HG02588 (cell line): ENCODE measurements around the gene SPANXN1.
"Not testable (repeated sequence)": the region's sequence is repeated elsewhere in the genome, so short reads cannot be mapped to it uniquely, and the experiment has no call there.

Source experiments
- ATAC-seq: cut with Tn5 transposase; IDR thresholded peaks from one replicate; pipeline ENCODE4 v1.9.1; 2021; ENCODE audit warnings: mild to moderate bottlenecking, moderate library complexity; ENCODE audit not compliant: unreplicated experiment

SPANXN1 gene, protein sequence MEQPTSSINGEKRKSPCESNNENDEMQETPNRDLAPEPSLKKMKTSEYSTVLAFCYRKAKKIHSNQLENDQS

GRCh38 chrX:145247203-145247602 is at the start of gene SPANXN1:
SPANXN1 (plus strand) TSS chrX:145247503; CDS start chrX:145247587, 84 bp downstream.
- not testable (repeated sequence) for ATAC-seq

GRCh38 chrX:145199078-145199477 is 48.2 kb upstream of the SPANXN1 start:
- no peak for ATAC-seq

DNA sequence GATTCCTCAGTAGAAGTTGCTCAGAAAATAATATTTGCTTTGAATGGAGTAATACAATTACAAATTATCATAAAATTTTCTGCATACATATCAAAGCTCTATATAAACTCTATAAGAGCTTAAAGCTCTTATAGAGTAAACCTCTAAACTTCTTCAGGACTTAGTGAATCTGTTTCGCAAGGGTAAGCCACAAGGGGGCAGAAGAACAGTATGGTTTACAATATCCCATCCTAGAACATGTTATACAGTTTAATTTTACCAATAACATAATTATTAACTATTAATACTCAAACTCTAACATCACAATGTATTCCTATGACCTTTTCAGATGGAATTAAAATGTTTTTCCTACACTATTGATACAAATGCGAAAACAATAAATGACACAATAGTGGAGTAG is 33.8 kb upstream of the SPANXN1 start:
- no peak for ATAC-seq

DNA sequence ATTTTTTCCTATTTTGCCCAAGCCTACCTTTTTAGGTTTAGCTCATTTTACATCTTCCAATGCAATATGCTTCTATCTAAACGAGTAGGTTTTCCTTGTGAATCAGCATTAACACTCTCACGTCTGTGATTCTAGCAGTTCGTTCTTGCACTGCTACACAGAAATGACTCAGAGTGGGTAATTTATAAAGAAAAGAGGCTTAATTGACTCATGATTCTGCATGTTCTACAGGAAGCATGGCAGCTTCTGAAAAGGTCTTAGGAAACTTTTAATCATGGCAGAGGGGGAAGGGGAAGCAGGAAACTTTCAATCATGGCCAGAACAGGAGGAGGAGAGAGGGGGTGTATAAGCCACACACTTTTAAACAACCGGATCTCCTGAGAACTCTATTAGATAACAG is 44.9 kb downstream of the SPANXN1 start:
- ATAC-seq, result no peak
